Measurements from ENCODE around the gene SND1. TPM values are rescaled to one million over a fixed set of nuclear protein-coding genes. Genes with fewer than 3 reads are reported as not detected.

Gene SND1
- total RNA-seq, 2 experiments from 2014 or later = 169 to 174 TPM

DNA sequence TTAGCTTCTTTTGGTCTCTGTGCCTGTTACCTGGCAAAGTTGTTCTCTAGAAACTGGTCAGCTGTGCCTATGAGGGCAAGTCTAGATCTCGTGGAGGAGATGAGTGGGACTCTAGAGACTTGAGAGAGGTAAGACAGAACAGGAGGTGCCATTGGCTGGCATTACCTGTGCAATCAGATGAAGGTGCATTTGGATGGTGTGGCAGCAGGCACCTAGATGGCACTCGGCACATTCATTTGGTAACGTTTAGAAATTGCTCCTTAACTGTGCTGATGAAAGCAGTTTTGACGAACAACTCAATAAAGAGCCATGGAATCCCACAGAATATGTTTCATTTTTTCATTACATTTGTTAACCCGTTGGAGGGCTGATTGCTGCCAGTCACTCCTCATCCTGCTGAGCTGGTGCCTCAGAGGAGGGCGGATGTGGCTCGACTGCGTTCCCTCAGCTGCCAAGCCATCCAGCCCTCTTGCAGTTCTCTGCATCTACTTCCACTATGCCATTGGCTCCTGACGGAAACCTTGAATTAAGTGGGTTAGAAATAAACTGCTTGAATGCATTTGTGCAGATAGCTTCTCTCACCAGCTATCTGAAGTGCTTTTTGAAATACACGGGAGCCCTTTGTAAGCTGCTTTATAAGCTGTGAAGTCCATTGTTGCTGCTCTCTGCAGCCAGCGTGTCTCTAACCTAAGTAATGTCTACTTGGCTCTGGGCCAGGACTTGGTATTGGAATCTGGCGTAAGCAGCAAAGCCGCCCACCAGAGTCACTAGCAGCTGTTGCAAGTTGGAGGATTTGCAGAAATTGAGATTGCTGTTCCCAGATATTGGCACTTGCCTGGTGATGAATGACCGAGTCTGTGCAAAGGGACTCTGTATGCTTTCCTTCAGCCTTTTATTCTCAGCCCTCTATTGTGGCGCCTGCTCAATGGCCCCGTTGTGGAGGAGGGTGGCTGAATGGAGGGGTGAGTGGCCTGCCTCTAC lies 291.8 kb downstream of the SND1 start:
- ATAC-seq = no peak
- DNase-seq = no peak
- H3K27me3 Mint-ChIP-seq (ENCODE audit: low read depth) = no peaks in the 10 kb centered on the region
- no peaks in the 10 kb centered on the region for H3K9me3 Mint-ChIP-seq (ENCODE audit: insufficient read depth)
- no peak overlapping the region for H3K27ac Mint-ChIP-seq
- H3K4me1 Mint-ChIP-seq (ENCODE audit: low read depth) = peaks cover 7% of the 10 kb centered on the region
- POLR2A ChIA-PET = interaction anchor here (1.1 kb wide), 1 partner anchor 38 kb away, joined by 3 read pairs; no protein-coding TSS in a partner anchor
- CTCF ChIA-PET = interaction anchor here (0.9 kb wide), 1 partner anchor 236 kb away, joined by 3 read pairs; no protein-coding TSS in a partner anchor
- H3K4me3 Mint-ChIP-seq = no peak overlapping the region
- H3K36me3 Mint-ChIP-seq (ENCODE audit: low read depth) = peaks cover 19% of the 10 kb centered on the region

GRCh38 chr7:127946111-127946510 lies 294.1 kb downstream of the SND1 start:
- Mint-ChIP-seq H3K4me3 (no peak overlapping the region), H3K4me1 (ENCODE audit: low read depth) (peaks cover 7% of the 10 kb centered on the region), H3K9me3 (ENCODE audit: insufficient read depth) (no peaks in the 10 kb centered on the region), H3K27ac (no peak overlapping the region), H3K36me3 (ENCODE audit: low read depth) (peaks cover 18% of the 10 kb centered on the region), H3K27me3 (ENCODE audit: low read depth) (no peaks in the 10 kb centered on the region)
- ATAC-seq (no peak), DNase-seq (no peak)
- POLR2A ChIA-PET = no interaction called here
- CTCF ChIA-PET = no interaction called here

- CTCF ChIA-PET = interaction anchor here (1.7 kb wide), 1 partner anchor 13 kb away, joined by 5 read pairs; no protein-coding TSS in a partner anchor
- Mint-ChIP-seq H3K4me3 (no peak overlapping the region), H3K27ac (no peak overlapping the region), H3K36me3 (ENCODE audit: low read depth) (peaks cover 18% of the 10 kb centered on the region), H3K4me1 (ENCODE audit: low read depth) (peaks cover 7% of the 10 kb centered on the region), H3K27me3 (ENCODE audit: low read depth) (no peaks in the 10 kb centered on the region), H3K9me3 (ENCODE audit: insufficient read depth) (no peaks in the 10 kb centered on the region)
- no peak for ATAC-seq
- DNase-seq = no peak
- POLR2A ChIA-PET = no interaction called here
Measured at GRCh38 chr7:127946847-127947246, 294.9 kb downstream of the SND1 start.

DNA sequence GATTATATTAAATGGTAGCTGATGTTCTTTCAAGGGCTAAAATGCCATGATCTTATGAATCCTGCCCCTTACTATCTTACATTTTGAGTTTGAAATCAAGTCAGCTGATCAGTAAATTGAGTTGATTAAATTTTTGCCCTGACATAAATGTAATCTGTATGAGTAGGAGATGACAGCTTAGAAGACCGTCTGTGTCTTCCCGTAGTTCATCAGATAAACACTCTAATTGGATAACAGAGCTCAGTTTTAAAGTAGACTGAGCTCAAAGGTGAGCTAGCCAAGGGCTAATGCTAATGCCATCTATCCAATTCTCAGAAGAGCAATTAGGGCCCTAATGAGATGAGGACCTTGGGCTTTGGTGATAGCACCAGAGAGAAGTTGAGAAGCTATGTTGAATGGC lies 296.3 kb downstream of the SND1 start:
- no peak for ATAC-seq
- peaks cover 7% of the 10 kb centered on the region for H3K4me1 Mint-ChIP-seq (ENCODE audit: low read depth)
- H3K9me3 Mint-ChIP-seq (ENCODE audit: insufficient read depth) = no peaks in the 10 kb centered on the region
- no peak overlapping the region for H3K4me3 Mint-ChIP-seq
- no peaks in the 10 kb centered on the region for H3K27me3 Mint-ChIP-seq (ENCODE audit: low read depth)
- H3K36me3 Mint-ChIP-seq (ENCODE audit: low read depth) = peaks cover 14% of the 10 kb centered on the region
- no peak overlapping the region for H3K27ac Mint-ChIP-seq
- no peak for DNase-seq
- ChIA-PET CTCF (interaction anchor here (1.1 kb wide), 1 partner anchor 22 kb away, joined by 3 read pairs; no protein-coding TSS in a partner anchor), POLR2A (no interaction called here)

DNA sequence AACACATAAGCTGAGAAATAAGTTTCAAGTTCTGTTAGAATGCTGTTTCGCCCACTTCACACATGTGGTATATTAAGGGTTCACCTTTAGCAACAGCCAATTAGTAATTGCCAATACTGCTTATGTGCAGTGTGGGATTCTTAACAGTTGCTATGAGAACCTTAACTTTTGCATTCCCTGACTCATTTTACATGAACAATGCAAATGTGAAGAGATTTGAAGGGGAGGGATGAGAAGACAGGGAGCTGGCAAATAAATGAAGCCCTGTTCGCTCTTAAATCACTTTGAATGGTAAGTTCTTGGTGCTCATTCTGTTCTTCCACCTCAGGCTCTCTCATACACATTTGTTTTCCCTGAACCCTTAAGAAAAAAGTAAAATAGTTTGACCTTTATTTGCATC lies 296.9 kb downstream of the SND1 start:
- Mint-ChIP-seq H3K36me3 (ENCODE audit: low read depth) (peaks cover 11% of the 10 kb centered on the region), H3K9me3 (ENCODE audit: insufficient read depth) (no peaks in the 10 kb centered on the region), H3K27me3 (ENCODE audit: low read depth) (no peaks in the 10 kb centered on the region), H3K27ac (no peak overlapping the region), H3K4me3 (no peak overlapping the region), H3K4me1 (ENCODE audit: low read depth) (peaks cover 7% of the 10 kb centered on the region)
- ChIA-PET CTCF (interaction anchor here (1.1 kb wide), 2 partner anchors 21 to 241 kb away, joined by 3 to 4 read pairs; no protein-coding TSS in a partner anchor), POLR2A (no interaction called here)
- no peak for ATAC-seq
- no peak for DNase-seq

DNA sequence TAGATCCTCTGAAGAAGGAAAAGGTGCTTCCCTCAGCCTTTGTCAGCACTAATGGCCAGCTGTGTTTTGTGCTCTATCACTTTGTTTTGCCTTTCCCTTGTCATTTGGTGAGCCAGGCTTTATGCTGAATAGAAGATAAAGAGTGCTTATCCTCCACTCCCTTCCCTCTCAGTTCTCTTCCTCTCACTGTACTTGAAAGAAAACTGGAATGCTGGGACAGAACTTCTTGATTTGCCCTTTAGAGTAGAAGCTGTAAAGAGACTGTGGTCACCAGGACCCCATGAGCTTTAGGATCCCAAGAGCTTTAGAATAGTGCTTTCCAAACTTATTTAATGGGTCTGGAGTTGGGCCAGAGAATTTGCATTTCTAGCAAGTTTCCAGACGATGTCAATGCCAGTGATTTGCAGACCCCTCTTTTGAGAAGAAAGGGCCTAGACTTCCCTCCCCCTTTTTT lies 297.8 kb downstream of the SND1 start:
- Mint-ChIP-seq H3K27me3 (ENCODE audit: low read depth) (no peaks in the 10 kb centered on the region), H3K36me3 (ENCODE audit: low read depth) (peaks cover 11% of the 10 kb centered on the region), H3K4me1 (ENCODE audit: low read depth) (peaks cover 7% of the 10 kb centered on the region), H3K27ac (no peak overlapping the region), H3K9me3 (ENCODE audit: insufficient read depth) (no peaks in the 10 kb centered on the region), H3K4me3 (no peak overlapping the region)
- ChIA-PET CTCF (interaction anchor here (0.9 to 1.1 kb wide), 2 partner anchors 57 to 241 kb away, joined by 3 to 4 read pairs; no protein-coding TSS in a partner anchor), POLR2A (no interaction called here)
- DNase-seq = no peak
- no peak for ATAC-seq

- Mint-ChIP-seq H3K4me1 (ENCODE audit: low read depth) (peaks cover 7% of the 10 kb centered on the region), H3K4me3 (no peak overlapping the region), H3K36me3 (ENCODE audit: low read depth) (peaks cover 11% of the 10 kb centered on the region), H3K9me3 (ENCODE audit: insufficient read depth) (no peaks in the 10 kb centered on the region), H3K27me3 (ENCODE audit: low read depth) (no peaks in the 10 kb centered on the region), H3K27ac (no peak overlapping the region)
- DNase-seq (no peak), ATAC-seq (no peak)
- CTCF ChIA-PET = interaction anchor here (0.9 kb wide), 1 partner anchor 56 kb away, joined by 3 read pairs; no protein-coding TSS in a partner anchor
- POLR2A ChIA-PET = no interaction called here
Measured at GRCh38 chr7:127950233-127950935, 298.4 kb downstream of the SND1 start.

GRCh38 chr7:127953423-127954356 lies 301.7 kb downstream of the SND1 start:
- H3K27me3 Mint-ChIP-seq (ENCODE audit: low read depth) = no peaks in the 10 kb centered on the region
- CTCF ChIA-PET = interaction anchor here (1.3 kb wide), 1 partner anchor 245 kb away, joined by 3 read pairs; no protein-coding TSS in a partner anchor
- no peak for DNase-seq
- POLR2A ChIA-PET = no interaction called here
- no peak overlapping the region for H3K27ac Mint-ChIP-seq
- H3K36me3 Mint-ChIP-seq (ENCODE audit: low read depth) = peaks cover 5% of the 10 kb centered on the region
- no peaks in the 10 kb centered on the region for H3K9me3 Mint-ChIP-seq (ENCODE audit: insufficient read depth)
- ATAC-seq = no peak
- no peaks in the 10 kb centered on the region for H3K4me1 Mint-ChIP-seq (ENCODE audit: low read depth)
- no peak overlapping the region for H3K4me3 Mint-ChIP-seq

DNA sequence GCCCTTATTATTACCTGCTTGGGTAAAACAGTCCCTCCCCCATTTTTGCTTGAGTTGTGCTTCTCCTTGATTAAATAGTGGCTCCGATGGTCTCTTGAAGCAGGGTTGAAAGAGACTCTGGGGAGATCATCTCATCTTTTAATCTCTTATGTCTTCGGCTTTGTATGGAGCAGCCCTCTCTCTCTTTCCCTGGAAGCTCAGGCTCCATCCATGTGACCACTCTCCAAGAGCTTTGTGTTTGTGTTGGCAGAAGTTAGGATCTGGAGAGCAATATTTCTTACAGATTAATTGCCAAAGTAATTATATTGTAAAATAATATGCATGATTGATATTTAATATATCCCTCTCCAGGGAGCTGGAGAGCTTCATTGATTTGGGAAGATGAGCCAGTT lies 302.4 kb downstream of the SND1 start:
- H3K36me3 Mint-ChIP-seq (ENCODE audit: low read depth) = peaks cover 4% of the 10 kb centered on the region
- no peaks in the 10 kb centered on the region for H3K9me3 Mint-ChIP-seq (ENCODE audit: insufficient read depth)
- no peak overlapping the region for H3K4me3 Mint-ChIP-seq
- H3K27ac Mint-ChIP-seq = no peak overlapping the region
- CTCF ChIA-PET = interaction anchor here (1.3 kb wide), 1 partner anchor 246 kb away, joined by 3 read pairs; no protein-coding TSS in a partner anchor
- DNase-seq (no peak), ATAC-seq (no peak)
- POLR2A ChIA-PET = no interaction called here
- H3K4me1 Mint-ChIP-seq (ENCODE audit: low read depth) = no peaks in the 10 kb centered on the region
- H3K27me3 Mint-ChIP-seq (ENCODE audit: low read depth) = no peaks in the 10 kb centered on the region

GRCh38 chr7:127955051-127955531 lies 303.1 kb downstream of the SND1 start:
- ChIA-PET CTCF (interaction anchor here (1.3 kb wide), 2 partner anchors 247 to 254 kb away, joined by 3 read pairs; no protein-coding TSS in a partner anchor), POLR2A (no interaction called here)
- no peak for DNase-seq
- peaks cover 7% of the 10 kb centered on the region for H3K36me3 Mint-ChIP-seq (ENCODE audit: low read depth)
- no peak overlapping the region for H3K4me3 Mint-ChIP-seq
- no peaks in the 10 kb centered on the region for H3K4me1 Mint-ChIP-seq (ENCODE audit: low read depth)
- H3K27ac Mint-ChIP-seq = no peak overlapping the region
- H3K9me3 Mint-ChIP-seq (ENCODE audit: insufficient read depth) = no peaks in the 10 kb centered on the region
- H3K27me3 Mint-ChIP-seq (ENCODE audit: low read depth) = no peaks in the 10 kb centered on the region
- ATAC-seq = no peak

DNA sequence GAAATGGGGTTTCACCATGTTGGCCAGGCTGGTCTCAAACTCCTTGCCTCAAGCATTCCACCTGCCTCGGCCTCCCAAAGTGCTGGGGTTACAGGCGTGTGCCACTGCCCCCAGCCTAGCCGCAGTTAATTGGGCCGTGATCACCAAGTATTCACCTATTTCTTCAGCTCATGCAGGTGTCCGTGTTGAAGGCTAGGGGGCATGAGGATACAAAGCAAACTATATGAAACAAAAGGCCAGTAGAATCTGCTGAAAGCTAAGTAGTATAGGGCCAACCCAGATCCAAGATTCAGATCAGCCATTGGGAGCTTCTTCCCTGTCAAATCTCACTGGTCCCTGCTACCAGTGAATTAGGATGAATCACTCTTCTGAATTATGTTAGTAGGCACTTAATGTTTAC lies 305.9 kb downstream of the SND1 start:
- DNase-seq (no peak), ATAC-seq (no peak)
- no peak overlapping the region for H3K27ac Mint-ChIP-seq
- H3K4me3 Mint-ChIP-seq = no peak overlapping the region
- ChIA-PET POLR2A (no interaction called here), CTCF (interaction anchor here (0.9 kb wide), 1 partner anchor 251 kb away, joined by 3 read pairs; no protein-coding TSS in a partner anchor)
- peaks cover 19% of the 10 kb centered on the region for H3K36me3 Mint-ChIP-seq (ENCODE audit: low read depth)
- H3K9me3 Mint-ChIP-seq (ENCODE audit: insufficient read depth) = no peaks in the 10 kb centered on the region
- H3K4me1 Mint-ChIP-seq (ENCODE audit: low read depth) = no peaks in the 10 kb centered on the region
- no peaks in the 10 kb centered on the region for H3K27me3 Mint-ChIP-seq (ENCODE audit: low read depth)

All from activated CD8-positive, alpha-beta T cell treated with anti-CD3 and anti-CD28 coated beads, Interleukin-2, amount 10 ng/mL, durations not matched to agents 7 days and 5 days (primary cell).